Fibroblast of mammary gland (primary cell): ENCODE measurements around the gene CYP2E1.
A peak's percentile ranks its signal among the peaks of the same experiment; 100 is the strongest.
"Not testable (repeated sequence)": the region's sequence is repeated elsewhere in the genome, so short reads cannot be mapped to it uniquely, and the experiment has no call there.

Source experiments
- DNase-seq: peaks from one replicate; pipeline ENCODE4 v3.0.0-alpha.2; 2010; ENCODE audit warnings: low read depth
- H3K4me3 ChIP-seq: 2 replicates; pipeline ENCODE4 v1.5.1; 2011; ENCODE audit warnings: low read depth, mild to moderate bottlenecking, low read length, moderate library complexity; ENCODE audit not compliant: control insufficient read depth
- TF ChIP-seq, protein P1 (sequence below): conservative IDR thresholded peaks from 2 replicates; pipeline ENCODE4 v1.5.1; 2011; ENCODE audit warnings: low read depth, low read length, inconsistent platforms; ENCODE audit not compliant: control insufficient read depth, insufficient read depth

CYP2E1 gene

DNA sequence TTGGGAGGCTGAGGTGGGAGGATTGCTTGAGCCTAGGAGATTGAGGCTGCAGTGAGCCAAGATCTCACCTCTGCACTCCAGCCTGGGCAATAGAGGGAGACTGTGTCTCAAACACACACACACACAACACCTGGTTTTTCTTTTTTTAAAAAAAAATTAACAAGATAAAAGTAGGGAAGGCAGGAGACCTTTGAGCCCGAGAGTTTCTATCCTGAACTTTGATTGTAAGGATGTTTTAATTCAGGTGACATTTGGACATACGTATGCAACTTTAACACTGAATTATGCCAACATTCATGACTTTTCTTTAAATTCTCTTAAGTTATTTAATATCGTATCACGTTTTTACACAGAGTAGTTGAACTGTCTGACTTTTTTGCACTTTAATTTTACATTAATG is 11.7 kb upstream of the CYP2E1 start:
- TF ChIP-seq, protein P1, sequence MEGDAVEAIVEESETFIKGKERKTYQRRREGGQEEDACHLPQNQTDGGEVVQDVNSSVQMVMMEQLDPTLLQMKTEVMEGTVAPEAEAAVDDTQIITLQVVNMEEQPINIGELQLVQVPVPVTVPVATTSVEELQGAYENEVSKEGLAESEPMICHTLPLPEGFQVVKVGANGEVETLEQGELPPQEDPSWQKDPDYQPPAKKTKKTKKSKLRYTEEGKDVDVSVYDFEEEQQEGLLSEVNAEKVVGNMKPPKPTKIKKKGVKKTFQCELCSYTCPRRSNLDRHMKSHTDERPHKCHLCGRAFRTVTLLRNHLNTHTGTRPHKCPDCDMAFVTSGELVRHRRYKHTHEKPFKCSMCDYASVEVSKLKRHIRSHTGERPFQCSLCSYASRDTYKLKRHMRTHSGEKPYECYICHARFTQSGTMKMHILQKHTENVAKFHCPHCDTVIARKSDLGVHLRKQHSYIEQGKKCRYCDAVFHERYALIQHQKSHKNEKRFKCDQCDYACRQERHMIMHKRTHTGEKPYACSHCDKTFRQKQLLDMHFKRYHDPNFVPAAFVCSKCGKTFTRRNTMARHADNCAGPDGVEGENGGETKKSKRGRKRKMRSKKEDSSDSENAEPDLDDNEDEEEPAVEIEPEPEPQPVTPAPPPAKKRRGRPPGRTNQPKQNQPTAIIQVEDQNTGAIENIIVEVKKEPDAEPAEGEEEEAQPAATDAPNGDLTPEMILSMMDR, result no peak
- DNase-seq, result no peak
- H3K4me3 ChIP-seq, result no peak overlapping the region

DNA sequence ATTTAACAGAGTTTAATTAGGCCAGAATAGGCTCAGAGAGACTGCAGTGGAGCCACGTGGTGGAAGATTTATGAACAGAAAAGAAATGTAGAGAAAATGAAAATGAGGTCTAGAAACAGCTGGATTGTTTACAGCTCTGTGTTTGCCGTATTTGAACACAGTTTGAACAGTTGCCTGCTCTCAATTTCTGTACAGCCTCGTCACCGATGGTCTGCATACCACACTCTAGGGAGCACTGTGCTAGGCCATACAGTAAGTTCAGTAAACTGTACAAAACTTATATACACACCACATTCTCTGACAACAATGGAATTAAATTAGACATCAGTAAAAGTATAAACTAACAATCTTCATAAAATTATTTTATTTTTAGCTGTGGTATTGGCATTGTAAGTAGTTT is 11.1 kb upstream of the CYP2E1 start:
- TF ChIP-seq, protein P1, result no peak
- H3K4me3 ChIP-seq, result no peak overlapping the region
- DNase-seq, result no peak

DNA sequence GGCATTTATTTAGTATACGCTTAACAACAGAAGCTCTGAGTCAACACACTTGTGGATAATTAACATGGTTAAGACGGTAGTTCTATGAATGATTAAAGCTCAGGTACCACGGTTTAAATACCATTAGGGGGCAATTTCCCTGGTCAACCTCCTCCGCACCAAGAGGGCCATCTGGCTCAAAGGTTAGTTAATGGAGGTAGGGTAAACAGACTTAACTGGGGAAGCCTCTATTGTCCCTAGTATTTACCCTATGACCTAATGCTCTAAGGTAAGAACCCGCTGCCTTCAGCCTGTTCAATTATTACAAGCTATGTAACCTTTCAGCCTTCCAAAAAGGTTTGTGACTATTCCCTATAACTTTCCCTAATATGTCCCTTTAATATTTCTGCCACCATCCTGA is 8.6 kb upstream of the CYP2E1 start:
- DNase-seq, H3K4me3 ChIP-seq: not testable (repeated sequence)

DNA sequence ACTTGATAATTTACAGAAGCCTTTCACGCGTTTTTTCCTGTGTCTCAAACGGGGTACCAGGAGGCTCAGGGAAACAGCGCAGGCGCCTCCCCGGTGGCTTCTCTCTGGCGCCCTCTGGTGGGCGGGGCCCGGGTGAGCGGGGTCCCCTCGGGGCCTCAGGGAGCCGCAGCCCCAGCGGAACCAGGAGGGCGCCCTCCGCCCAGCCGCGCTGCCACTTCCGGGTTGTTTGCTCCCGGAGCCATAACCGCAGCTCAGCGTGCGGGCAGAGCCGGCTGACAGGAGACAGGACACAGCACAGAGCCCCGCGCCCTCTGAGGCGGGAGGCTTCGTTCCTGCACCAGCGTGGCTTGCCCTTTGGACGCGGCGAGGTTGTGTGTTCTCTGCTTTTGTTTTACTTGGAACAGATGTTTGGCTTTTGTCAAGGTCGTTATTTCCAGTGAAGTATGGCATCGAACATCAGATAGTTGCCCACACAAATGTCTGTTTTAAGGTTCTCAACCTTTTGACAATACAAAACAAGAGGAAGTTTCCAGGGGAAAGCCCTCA is 6.9 kb upstream of the CYP2E1 start:
- TF ChIP-seq, protein P1, result peak; percentile 61
- H3K4me3 ChIP-seq, result peak overlapping the region; percentile 44
- peak; percentile 44 for DNase-seq

DNA sequence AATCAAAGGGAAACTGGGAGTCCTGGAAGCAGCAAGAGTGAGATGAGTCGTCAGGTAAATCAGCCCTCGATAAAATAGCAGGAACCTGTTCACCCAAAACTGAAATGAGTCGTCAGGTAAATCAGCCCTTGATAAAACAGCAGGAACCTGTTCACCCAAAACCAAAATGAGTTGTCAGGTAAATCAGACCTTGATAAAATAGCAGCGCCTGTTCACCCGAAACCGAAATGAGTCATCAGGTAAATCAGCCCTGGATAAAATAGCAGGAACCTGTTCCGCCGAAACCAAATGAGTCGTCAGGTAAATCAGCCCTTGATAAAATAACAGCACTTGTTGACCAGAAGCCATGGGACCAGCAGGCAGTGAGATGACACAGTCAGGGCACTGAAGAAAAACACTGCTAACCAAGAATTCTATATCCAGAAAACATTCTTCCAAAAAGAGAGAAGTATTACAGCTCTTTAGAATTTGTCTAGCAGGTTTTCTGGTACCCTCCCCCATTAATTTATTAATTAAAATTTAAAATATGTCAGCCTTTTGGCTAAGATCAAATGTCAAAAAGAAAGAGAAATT is 3.4 kb upstream of the CYP2E1 start:
- TF ChIP-seq, protein P1, result no peak
- no peak for DNase-seq
- no peak overlapping the region for H3K4me3 ChIP-seq

DNA sequence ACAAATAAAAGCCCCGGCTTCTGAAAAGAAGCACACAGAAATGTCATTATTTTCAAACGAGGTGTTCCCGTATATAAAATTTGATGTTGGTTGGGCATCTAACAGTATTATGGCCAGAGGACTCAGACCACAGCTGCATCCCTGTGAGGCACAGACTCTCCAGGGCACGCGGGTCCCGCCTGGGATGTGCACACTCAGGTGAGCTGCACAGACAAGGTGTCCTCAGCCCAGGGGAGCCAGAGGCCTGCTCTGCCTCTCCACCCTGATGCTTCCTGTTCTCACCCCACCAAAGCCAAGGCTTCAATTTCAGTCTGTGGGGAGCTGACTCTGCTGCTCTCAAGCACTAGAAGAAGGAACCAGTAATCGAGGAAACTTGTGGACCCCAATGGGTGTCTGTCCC is 1.7 kb upstream of the CYP2E1 start:
- no peak overlapping the region for H3K4me3 ChIP-seq
- TF ChIP-seq, protein P1, result no peak
- DNase-seq, result no peak

DNA sequence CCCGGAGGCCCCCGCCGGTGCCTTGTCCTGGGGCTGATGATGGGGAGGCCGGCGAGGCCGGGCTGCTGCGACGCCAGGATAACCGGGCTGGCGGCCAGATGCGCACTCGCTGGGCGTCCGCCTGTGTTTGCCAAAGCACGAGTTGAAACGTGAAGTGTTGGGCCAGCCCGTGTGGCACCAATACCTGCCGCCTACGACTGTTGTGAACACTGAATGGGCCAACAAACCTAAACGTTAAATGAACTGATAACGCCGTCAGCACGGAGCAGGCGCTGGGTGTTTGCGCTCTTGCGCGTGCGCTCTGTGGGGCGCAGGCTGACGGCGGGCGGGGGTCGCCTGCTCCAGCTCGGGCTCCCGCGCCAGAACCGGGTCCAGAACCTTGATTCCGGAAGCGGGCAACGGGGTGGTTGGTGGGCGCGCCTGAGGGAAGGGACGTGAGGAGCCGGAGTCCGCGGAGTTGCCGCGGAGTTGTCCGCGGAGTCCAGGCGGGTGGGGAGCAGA is 658 bp downstream of the CYP2E1 start:
- TF ChIP-seq, protein P1, result no peak
- H3K4me3 ChIP-seq, result no peak overlapping the region
- no peak for DNase-seq
